ENCODE data around the gene MACROH2A1.

DNA sequence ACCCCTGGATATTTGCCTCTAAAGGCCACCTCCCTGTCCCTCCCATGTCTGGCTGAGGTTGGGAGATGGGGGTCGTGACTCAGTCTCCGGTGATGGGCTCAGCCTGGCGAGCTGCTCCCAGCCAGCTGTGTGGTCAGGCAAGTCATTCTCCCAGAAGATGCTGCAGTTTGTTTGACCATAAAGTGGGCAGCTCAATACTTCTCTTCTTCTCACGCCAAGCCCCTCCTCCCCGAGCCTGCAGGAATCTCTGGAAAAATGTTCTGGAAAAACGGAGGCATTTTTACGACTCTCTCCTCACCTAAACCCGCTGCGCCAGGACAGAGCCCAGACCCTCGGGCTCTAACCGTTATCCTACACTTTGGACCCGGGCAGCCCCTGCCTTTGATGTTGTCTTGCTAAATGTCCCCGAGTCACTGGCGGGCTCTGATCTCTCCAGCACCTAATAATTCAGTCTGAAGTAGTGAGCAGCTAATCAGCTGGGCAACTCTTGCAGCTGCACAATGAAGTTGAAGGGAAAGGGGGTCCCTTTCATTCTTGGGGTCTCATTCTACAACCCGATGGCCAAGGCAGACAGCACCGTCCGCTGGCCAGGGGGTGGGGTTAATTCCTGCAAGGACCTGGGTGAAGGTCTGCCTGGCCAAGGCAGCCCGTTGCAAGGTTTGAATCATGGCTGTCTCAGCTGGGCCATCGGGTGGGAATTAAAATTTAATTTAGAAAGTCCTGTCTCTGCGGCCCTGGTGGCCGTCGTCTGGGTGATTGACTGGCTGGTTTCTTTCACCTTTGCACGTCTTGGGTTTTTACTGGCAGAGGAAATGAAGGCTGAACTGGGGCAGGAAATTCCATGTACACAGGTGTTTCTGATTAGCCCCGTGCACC is 35.8 kb upstream of the MACROH2A1 start:
- TF ChIP-seq, protein P1, sequence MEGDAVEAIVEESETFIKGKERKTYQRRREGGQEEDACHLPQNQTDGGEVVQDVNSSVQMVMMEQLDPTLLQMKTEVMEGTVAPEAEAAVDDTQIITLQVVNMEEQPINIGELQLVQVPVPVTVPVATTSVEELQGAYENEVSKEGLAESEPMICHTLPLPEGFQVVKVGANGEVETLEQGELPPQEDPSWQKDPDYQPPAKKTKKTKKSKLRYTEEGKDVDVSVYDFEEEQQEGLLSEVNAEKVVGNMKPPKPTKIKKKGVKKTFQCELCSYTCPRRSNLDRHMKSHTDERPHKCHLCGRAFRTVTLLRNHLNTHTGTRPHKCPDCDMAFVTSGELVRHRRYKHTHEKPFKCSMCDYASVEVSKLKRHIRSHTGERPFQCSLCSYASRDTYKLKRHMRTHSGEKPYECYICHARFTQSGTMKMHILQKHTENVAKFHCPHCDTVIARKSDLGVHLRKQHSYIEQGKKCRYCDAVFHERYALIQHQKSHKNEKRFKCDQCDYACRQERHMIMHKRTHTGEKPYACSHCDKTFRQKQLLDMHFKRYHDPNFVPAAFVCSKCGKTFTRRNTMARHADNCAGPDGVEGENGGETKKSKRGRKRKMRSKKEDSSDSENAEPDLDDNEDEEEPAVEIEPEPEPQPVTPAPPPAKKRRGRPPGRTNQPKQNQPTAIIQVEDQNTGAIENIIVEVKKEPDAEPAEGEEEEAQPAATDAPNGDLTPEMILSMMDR (IDR thresholded peaks at IDR 0.05; ENCODE audit: low read length) = no peak
- no peak for TF ChIP-seq EZH2 (optimal IDR thresholded peaks at IDR 0.05; ENCODE audit: low read depth, low read length)
